ENCODE results near the gene UBE3C.
"Not testable (repeated sequence)": the region's sequence is repeated elsewhere in the genome, so short reads cannot be mapped to it uniquely, and the experiment has no call there.

The UBE3C gene

GRCh38 chr7:157152391-157152937 is 13.7 kb downstream of the UBE3C start:
- no peak for TF ChIP-seq Cebpa-rat (IDR thresholded peaks at IDR 0.05)
- peaks cover 0 to 34% (median 20%) of the 10 kb centered on the region in 10 experiments; a peak in 14 of 20 replicates for H3K4me1 ChIP-seq
- peak overlapping the region in 5 of 11 experiments; percentile 4 to 38 (median 13); a peak in 6 of 22 replicates for H3K4me2 ChIP-seq
- H4K20me1 ChIP-seq: peaks cover 96 to 100% (median 100%) of the 10 kb centered on the region in 11 experiments
- H3K9me3 ChIP-seq (replicated peaks in 1 of 11): no peaks in the 10 kb centered on the region
- H3K36me3 ChIP-seq: peaks cover 20 to 71% (median 53%) of the 10 kb centered on the region in 11 experiments
- H3K27me3 ChIP-seq: no peaks in the 10 kb centered on the region
- H3K4me3 ChIP-seq: no peak overlapping the region
- H3K9ac ChIP-seq: 0 out of 22 replicates have a peak overlapping the region, but pooled peaks of 1 of the 11 experiments have one; percentile 8
- H3K27ac ChIP-seq: no peak overlapping the region

GRCh38 chr7:157153260-157153659 is 14.5 kb downstream of the UBE3C start:
- peak in 8 of 11 experiments; percentile 19 to 88 (median 63); a peak in 11 of 22 replicates for TF ChIP-seq Cebpa-rat (IDR thresholded peaks at IDR 0.05)
- Histone ChIP-seq H3K36me3 (peaks cover 20 to 72% (median 54%) of the 10 kb centered on the region in 11 experiments), H3K4me1 (peaks cover 0 to 34% (median 20%) of the 10 kb centered on the region in 10 experiments; a peak in 14 of 20 replicates), H3K4me2 (peak overlapping the region in 5 of 11 experiments; percentile 4 to 38 (median 13); a peak in 5 of 22 replicates), H3K27me3 (no peaks in the 10 kb centered on the region), H3K27ac (0 out of 22 replicates have a peak overlapping the region, but pooled peaks of 1 of the 11 experiments have one; percentile 15), H3K9ac (no peak overlapping the region), H3K9me3 (replicated peaks in 1 of 11) (no peaks in the 10 kb centered on the region), H3K4me3 (no peak overlapping the region), H4K20me1 (peaks cover 96 to 100% (median 100%) of the 10 kb centered on the region in 11 experiments)

- Histone ChIP-seq H4K20me1 (peaks cover 85 to 100% (median 100%) of the 10 kb centered on the region in 11 experiments), H3K9me3 (replicated peaks in 1 of 11) (peaks cover 0 to 12% (median 0%) of the 10 kb centered on the region in 11 experiments; a peak in 4 of 22 replicates), H3K4me3 (no peak overlapping the region), H3K4me2 (no peak overlapping the region), H3K27me3 (no peaks in the 10 kb centered on the region), H3K4me1 (peaks cover 0 to 25% (median 15%) of the 10 kb centered on the region in 10 experiments; a peak in 14 of 20 replicates), H3K9ac (no peak overlapping the region), H3K27ac (no peak overlapping the region), H3K36me3 (peaks cover 20 to 76% (median 56%) of the 10 kb centered on the region in 11 experiments)
- TF ChIP-seq Cebpa-rat (IDR thresholded peaks at IDR 0.05): no peak
Measured at GRCh38 chr7:157155959-157156358, 17.2 kb downstream of the UBE3C start.

GRCh38 chr7:157158400-157158799 is 19.7 kb downstream of the UBE3C start:
- Histone ChIP-seq H3K4me3 (no peak overlapping the region), H3K9me3 (replicated peaks in 1 of 11) (peaks cover 0 to 25% (median 11%) of the 10 kb centered on the region in 11 experiments; a peak in 17 of 22 replicates), H4K20me1 (peaks cover 78 to 100% (median 99%) of the 10 kb centered on the region in 11 experiments), H3K4me1 (peaks cover 0 to 8% (median under 1%) of the 10 kb centered on the region in 10 experiments; a peak in 4 of 20 replicates), H3K27me3 (no peaks in the 10 kb centered on the region), H3K4me2 (no peak overlapping the region), H3K27ac (no peak overlapping the region), H3K9ac (peak overlapping the region in 1 of 11 experiments; percentile 19; a peak in 1 of 22 replicates), H3K36me3 (peaks cover 10 to 76% (median 55%) of the 10 kb centered on the region in 11 experiments)
- no peak for TF ChIP-seq Cebpa-rat (IDR thresholded peaks at IDR 0.05)

- Histone ChIP-seq H4K20me1 (peaks cover 71 to 100% (median 99%) of the 10 kb centered on the region in 11 experiments), H3K9me3 (replicated peaks in 1 of 11) (peaks cover 0 to 35% (median 21%) of the 10 kb centered on the region in 11 experiments; a peak in 20 of 22 replicates), H3K36me3 (peaks cover 20 to 76% (median 61%) of the 10 kb centered on the region in 11 experiments)
- H3K4me1 ChIP-seq, H3K27ac ChIP-seq, H3K9ac ChIP-seq, H3K4me2 ChIP-seq, H3K4me3 ChIP-seq, H3K27me3 ChIP-seq: not testable (repeated sequence)
Measured at GRCh38 chr7:157159537-157159936, 20.8 kb downstream of the UBE3C start.

DNA sequence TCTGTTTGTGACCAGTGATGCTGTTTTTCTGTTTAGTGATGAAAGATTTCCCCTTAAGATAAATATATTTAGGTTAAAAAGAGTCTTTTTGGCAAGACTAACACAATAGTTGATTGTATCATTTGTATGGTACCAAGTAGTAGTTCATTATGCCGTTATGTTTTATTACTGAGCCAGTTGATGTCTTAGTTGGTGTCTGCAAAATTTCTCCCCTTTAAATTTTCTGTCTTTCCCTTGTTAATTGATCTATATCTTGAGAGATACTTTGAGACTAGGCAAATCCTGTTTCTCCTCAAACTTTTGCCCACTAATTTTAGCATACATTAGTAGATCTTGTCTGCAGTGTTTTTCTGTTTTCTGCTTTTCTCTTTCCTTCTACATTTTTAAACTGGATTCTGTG is 21.7 kb downstream of the UBE3C start:
- Histone ChIP-seq H3K9ac (no peak overlapping the region), H3K4me3 (no peak overlapping the region), H3K36me3 (peaks cover 29 to 85% (median 66%) of the 10 kb centered on the region in 11 experiments), H4K20me1 (peaks cover 66 to 100% (median 95%) of the 10 kb centered on the region in 11 experiments), H3K27me3 (no peaks in the 10 kb centered on the region), H3K4me2 (no peak overlapping the region), H3K4me1 (peaks cover 0 to 6% (median 0%) of the 10 kb centered on the region in 10 experiments; a peak in 1 of 20 replicates), H3K27ac (no peak overlapping the region), H3K9me3 (replicated peaks in 1 of 11) (peaks cover 9 to 44% (median 30%) of the 10 kb centered on the region in 11 experiments)
- TF ChIP-seq Cebpa-rat (IDR thresholded peaks at IDR 0.05): no peak

- peaks cover 50 to 98% (median 76%) of the 10 kb centered on the region in 11 experiments; a peak in 21 of 22 replicates for H4K20me1 ChIP-seq
- H3K36me3 ChIP-seq: peaks cover 80 to 100% (median 95%) of the 10 kb centered on the region in 11 experiments
- H3K4me2 ChIP-seq: no peak overlapping the region
- no peak overlapping the region for H3K27ac ChIP-seq
- no peak overlapping the region for H3K4me3 ChIP-seq
- TF ChIP-seq Cebpa-rat (IDR thresholded peaks at IDR 0.05): no peak
- no peak overlapping the region for H3K9ac ChIP-seq
- no peaks in the 10 kb centered on the region for H3K4me1 ChIP-seq
- H3K9me3 ChIP-seq (replicated peaks in 1 of 11): peaks cover 19 to 43% (median 37%) of the 10 kb centered on the region in 11 experiments
- no peaks in the 10 kb centered on the region for H3K27me3 ChIP-seq
Measured at GRCh38 chr7:157165987-157166386, 27.3 kb downstream of the UBE3C start.

- Histone ChIP-seq H3K4me1 (no peaks in the 10 kb centered on the region), H3K9ac (no peak overlapping the region), H3K36me3 (peaks cover 92 to 99% (median 96%) of the 10 kb centered on the region in 11 experiments), H4K20me1 (peaks cover 46 to 95% (median 70%) of the 10 kb centered on the region in 11 experiments; a peak in 21 of 22 replicates), H3K27me3 (no peaks in the 10 kb centered on the region), H3K4me3 (no peak overlapping the region), H3K27ac (no peak overlapping the region), H3K9me3 (replicated peaks in 1 of 11) (peaks cover 19 to 30% (median 27%) of the 10 kb centered on the region in 11 experiments), H3K4me2 (no peak overlapping the region)
- no peak for TF ChIP-seq Cebpa-rat (IDR thresholded peaks at IDR 0.05)
Measured at GRCh38 chr7:157168571-157168970, 29.8 kb downstream of the UBE3C start.

- Histone ChIP-seq H3K27ac (no peak overlapping the region), H3K36me3 (peaks cover 94 to 100% (median 100%) of the 10 kb centered on the region in 11 experiments), H3K4me2 (no peak overlapping the region), H3K9ac (no peak overlapping the region), H3K9me3 (replicated peaks in 1 of 11) (no peaks in the 10 kb centered on the region), H3K27me3 (no peaks in the 10 kb centered on the region), H3K4me1 (no peaks in the 10 kb centered on the region), H3K4me3 (no peak overlapping the region), H4K20me1 (peaks cover 8 to 73% (median 51%) of the 10 kb centered on the region in 11 experiments; a peak in 21 of 22 replicates)
- no peak for TF ChIP-seq Cebpa-rat (IDR thresholded peaks at IDR 0.05)
Measured at GRCh38 chr7:157176771-157177170, 38.0 kb downstream of the UBE3C start.

All from BLaER1 treated with 17β-estradiol and CSF1 and Interleukin-3, amounts not matched to agents 10 nM and 100 nM (cell line).